B cell (primary cell): ENCODE measurements around the gene PIGB.

Source experiments
- EZH2 ChIP-seq: IDR thresholded peaks from 2 replicates; pipeline ENCODE4 v1.6.1; 2012; ENCODE audit warnings: borderline replicate concordance, low read depth, mild to moderate bottlenecking, moderate library complexity, low read length; ENCODE audit not compliant: insufficient read depth, poor library complexity, severe bottlenecking
- TF ChIP-seq, protein P1 (sequence below): fragments of 200-600 bp; IDR thresholded peaks from one replicate; pipeline ENCODE4 v1.8.0; 2022; ENCODE audit warnings: antibody characterized with exemption, mild to moderate bottlenecking

DNA sequence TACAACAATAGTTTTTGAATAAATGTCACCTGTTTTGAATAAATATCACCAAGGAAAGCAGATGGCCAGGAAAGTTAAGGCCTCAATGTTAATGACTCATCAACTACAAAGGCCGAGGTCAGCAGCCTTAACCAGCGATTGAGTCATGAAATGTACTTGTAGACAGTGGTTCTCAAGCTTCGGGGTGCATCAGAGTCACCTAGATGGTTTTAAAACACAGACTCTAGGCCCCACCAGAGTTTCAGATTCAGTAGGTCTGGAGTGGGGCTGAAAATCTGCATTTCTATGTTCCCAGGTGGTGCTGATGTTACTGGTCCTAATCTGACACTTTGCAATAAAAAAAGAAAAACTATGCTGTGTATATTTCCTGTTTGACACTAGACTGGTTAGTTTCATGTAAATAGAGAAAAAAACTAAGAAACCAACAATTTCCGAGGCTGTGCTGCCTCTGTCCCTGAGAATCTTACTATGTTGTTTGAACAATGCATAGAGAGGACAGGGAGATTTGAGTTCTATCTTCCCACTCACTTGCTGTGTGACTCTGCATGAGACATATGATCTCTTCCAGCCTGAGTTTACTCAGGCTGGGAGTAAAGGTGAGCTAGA is 39.2 kb upstream of the PIGB start:
- no peak for TF ChIP-seq EZH2
- TF ChIP-seq, protein P1, sequence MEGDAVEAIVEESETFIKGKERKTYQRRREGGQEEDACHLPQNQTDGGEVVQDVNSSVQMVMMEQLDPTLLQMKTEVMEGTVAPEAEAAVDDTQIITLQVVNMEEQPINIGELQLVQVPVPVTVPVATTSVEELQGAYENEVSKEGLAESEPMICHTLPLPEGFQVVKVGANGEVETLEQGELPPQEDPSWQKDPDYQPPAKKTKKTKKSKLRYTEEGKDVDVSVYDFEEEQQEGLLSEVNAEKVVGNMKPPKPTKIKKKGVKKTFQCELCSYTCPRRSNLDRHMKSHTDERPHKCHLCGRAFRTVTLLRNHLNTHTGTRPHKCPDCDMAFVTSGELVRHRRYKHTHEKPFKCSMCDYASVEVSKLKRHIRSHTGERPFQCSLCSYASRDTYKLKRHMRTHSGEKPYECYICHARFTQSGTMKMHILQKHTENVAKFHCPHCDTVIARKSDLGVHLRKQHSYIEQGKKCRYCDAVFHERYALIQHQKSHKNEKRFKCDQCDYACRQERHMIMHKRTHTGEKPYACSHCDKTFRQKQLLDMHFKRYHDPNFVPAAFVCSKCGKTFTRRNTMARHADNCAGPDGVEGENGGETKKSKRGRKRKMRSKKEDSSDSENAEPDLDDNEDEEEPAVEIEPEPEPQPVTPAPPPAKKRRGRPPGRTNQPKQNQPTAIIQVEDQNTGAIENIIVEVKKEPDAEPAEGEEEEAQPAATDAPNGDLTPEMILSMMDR = no peak
